ENCODE measurements around the gene HPX. TPM values are rescaled to one million over a fixed set of nuclear protein-coding genes. Genes with fewer than 3 reads are reported as not detected.

The HPX gene
- total RNA-seq, 2 experiments from 2014 or later: 0.16 to 5.2 TPM

DNA sequence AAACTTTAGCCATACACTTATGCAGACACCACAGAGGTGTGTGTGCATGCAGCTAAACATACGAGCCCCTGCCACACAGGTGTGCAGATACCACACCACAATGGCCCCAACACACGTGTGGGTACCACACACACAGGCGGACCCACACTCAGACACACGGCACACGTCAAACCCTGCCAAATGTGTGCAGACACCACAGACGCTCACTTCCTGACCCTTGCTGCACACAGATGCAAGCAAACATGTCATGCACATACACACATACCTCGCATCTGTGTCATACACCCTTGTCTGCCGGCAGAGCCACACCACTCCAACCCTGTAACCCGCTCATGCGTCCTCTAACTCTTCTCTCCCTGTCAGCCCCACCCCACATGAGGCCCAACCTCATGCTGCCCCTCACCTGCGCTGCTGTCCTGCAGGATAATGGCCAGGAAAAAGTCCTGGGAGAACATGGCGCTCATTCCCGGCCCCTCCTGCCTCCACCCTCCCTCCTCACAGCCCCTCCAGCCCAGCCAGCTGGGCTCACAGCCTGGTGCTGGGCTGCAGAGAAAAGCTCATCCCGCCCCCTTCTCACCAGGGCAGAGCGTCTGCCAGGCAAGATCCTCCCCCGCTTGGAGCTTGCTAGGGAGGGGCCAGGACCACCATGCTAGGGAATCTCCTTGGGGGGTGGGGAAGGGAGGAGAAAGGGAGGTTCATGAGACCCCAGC, 36.3 kb downstream of the HPX start:
- Histone ChIP-seq H3K27ac (ENCODE audit: low read depth, low read length, poor library complexity, severe bottlenecking) (peak overlapping the region; percentile 98), H3K36me3 (ENCODE audit: insufficient read depth, low read length) (peaks cover 21% of the 10 kb centered on the region), H3K4me2 (ENCODE audit: low read length) (peak overlapping the region; percentile 88), H4K20me1 (ENCODE audit: insufficient read depth, low read length) (no peaks in the 10 kb centered on the region), H3K9me3 (ENCODE audit: low read length) (no peaks in the 10 kb centered on the region), H2AFZ (ENCODE audit: low read length) (no peak overlapping the region), H3K79me2 (ENCODE audit: insufficient read depth, low read depth, low read length) (no peaks in the 10 kb centered on the region), H3K4me1 (ENCODE audit: insufficient read depth, low read length, poor library complexity, severe bottlenecking) (peaks cover 60% of the 10 kb centered on the region), H3K4me3 (ENCODE audit: low read depth, low read length, poor library complexity, severe bottlenecking) (no peak overlapping the region), H3K9me2 (ENCODE audit: insufficient read depth, low read length) (no peaks in the 10 kb centered on the region)
- ChIA-PET POLR2A (interaction anchor here (1.7 to 3.6 kb wide), 4 partner anchors 14 to 34 kb away, joined by 7 to 23 read pairs (median 11); partner anchors contain the start of gene SMPD1), CTCF (ENCODE audit: unreplicated experiment) (interaction anchor here (1.0 to 2.3 kb wide), 3 partner anchors 25 to 40 kb away, joined by 4 to 8 read pairs (median 8); no protein-coding TSS in a partner anchor)
- DNase-seq (ENCODE audit: low spot score): no peak
- no TSS peak for BruUV-seq (replicated peaks)
- TF ChIP-seq EZH2phosphoT487 (IDR thresholded peaks at IDR 0.05; ENCODE audit: borderline replicate concordance, low read depth, low read length) (no peak), CTCF (conservative IDR thresholded peaks at IDR 0.05; ENCODE audit: low read length) (no peak)
- intact Hi-C loops (cut with micrococcal nuclease; ENCODE audit: unreplicated experiment): no loop called here

DNA sequence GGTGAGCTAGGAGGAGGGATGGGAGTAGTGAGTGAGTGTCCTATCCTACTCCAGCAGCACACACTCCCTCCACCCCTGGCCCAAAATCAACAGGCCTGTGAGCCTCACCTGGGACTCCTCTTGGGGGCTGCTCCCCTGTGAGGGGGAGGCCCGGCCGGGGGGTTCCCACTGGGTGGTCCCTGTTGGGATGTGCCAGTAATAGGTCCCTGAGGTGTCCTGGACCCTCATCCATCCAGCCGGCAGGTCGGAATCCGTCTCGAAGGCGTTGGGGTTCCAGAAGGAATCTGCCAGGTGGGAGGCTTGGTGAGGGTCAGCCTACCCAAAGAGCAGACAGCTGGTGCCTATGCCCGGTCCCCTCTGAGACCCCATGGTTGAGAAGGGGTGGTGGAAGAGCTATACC, 37.2 kb downstream of the HPX start:
- Histone ChIP-seq H3K27ac (ENCODE audit: low read depth, low read length, poor library complexity, severe bottlenecking) (peak overlapping the region; percentile 98), H3K4me1 (ENCODE audit: insufficient read depth, low read length, poor library complexity, severe bottlenecking) (peaks cover 60% of the 10 kb centered on the region), H3K36me3 (ENCODE audit: insufficient read depth, low read length) (peaks cover 17% of the 10 kb centered on the region), H3K79me2 (ENCODE audit: insufficient read depth, low read depth, low read length) (no peaks in the 10 kb centered on the region), H2AFZ (ENCODE audit: low read length) (no peak overlapping the region), H3K4me2 (ENCODE audit: low read length) (peak overlapping the region; percentile 88), H3K9me2 (ENCODE audit: insufficient read depth, low read length) (no peaks in the 10 kb centered on the region), H3K4me3 (ENCODE audit: low read depth, low read length, poor library complexity, severe bottlenecking) (peak overlapping the region; percentile 58), H4K20me1 (ENCODE audit: insufficient read depth, low read length) (no peaks in the 10 kb centered on the region), H3K9me3 (ENCODE audit: low read length) (no peaks in the 10 kb centered on the region)
- no peak for DNase-seq (ENCODE audit: low spot score)
- TF ChIP-seq EZH2phosphoT487 (IDR thresholded peaks at IDR 0.05; ENCODE audit: borderline replicate concordance, low read depth, low read length) (no peak), CTCF (conservative IDR thresholded peaks at IDR 0.05; ENCODE audit: low read length) (no peak)
- CTCF ChIA-PET (ENCODE audit: unreplicated experiment): interaction anchor here (1.0 to 2.3 kb wide), 6 partner anchors 10 to 49 kb away, joined by 3 to 8 read pairs (median 4); no protein-coding TSS in a partner anchor
- POLR2A ChIA-PET: interaction anchor here (0.9 to 3.6 kb wide), 14 partner anchors 8 to 79 kb away, joined by 3 to 23 read pairs (median 8); partner anchors contain the start of genes APBB1, SMPD1 and TIMM10B
- BruUV-seq (replicated peaks): no TSS peak
- intact Hi-C loops (cut with micrococcal nuclease; ENCODE audit: unreplicated experiment): no loop called here

Measured in OCI-LY7 (cell line).